ENCODE data around the gene SPRYD3. TPM values are rescaled to one million over a fixed set of nuclear protein-coding genes. Genes with fewer than 3 reads are reported as not detected.
A peak's percentile ranks its signal among the peaks of the same experiment; 100 is the strongest.

The SPRYD3 gene
- total and polyA plus RNA-seq, 2 experiments from 2014 or later = 4.3 to 5.4 TPM

DNA sequence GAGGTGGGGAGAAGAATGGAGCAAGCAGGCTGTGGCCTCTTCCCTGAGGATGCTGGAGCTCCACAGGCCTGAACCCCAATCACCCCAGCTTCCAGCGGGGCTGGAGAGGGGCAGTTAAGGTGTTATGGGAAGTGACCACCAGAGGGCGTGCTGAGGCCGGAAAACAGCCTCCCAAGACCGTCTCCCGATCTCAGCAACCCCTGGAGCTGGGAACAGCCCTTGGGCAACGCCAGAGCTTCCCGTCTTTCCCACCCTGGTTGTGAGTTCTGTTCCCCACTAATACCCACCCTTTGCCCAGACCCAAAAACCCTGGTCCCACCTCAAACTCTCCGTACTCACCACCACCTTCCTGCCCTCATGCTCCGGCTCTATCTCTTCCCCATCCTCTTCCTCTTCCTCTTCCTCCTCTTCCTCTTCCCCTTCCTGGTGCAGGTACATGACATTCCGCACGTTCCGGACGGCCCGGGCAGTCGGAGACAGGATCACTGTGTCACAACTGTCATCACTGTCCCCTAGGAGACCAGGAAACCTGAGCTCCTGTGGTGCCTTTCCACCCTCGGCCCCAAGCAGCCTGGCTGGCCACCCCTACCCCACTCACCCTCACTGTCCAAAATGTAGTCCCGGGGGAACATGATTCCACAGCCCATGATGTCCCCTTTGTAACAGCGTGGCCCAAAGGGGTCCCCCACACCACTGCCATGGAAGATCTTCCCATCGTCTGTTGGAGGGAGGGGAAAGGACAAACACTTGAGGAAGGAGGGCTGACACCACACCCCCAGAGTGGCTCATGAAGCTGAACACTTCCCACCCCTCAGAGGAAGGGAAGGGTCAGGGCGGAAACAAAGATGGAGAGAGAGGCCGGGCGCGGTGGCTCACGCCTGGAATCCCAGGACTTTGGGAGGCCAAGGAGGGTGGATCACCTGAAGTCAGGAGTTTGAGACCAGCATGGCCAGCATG, 12.9 kb downstream of the SPRYD3 start:
- Mint-ChIP-seq H3K27me3 (ENCODE audit: insufficient read depth, low read depth, poor library complexity) (peaks cover 19% of the 10 kb centered on the region), H3K4me1 (peaks cover 41% of the 10 kb centered on the region), H3K27ac (no peak overlapping the region), H3K36me3 (ENCODE audit: low read depth) (peaks cover 3% of the 10 kb centered on the region; the same call in 1 of the 3 replicates), H3K4me3 (no peak overlapping the region), H3K9me3 (no peaks in the 10 kb centered on the region)
- peak; percentile 90 for DNase-seq (ENCODE audit: low spot score)
- Histone ChIP-seq H2AFZ (no peak overlapping the region), H3K9me2 (ENCODE audit: insufficient read depth) (no peaks in the 10 kb centered on the region), H3K4me3 (no peak overlapping the region), H4K20me1 (replicated peaks; ENCODE audit: insufficient read depth) (no peaks in the 10 kb centered on the region), H3K4me1 (ENCODE audit: insufficient read depth) (peaks cover 15% of the 10 kb centered on the region), H3K27me3 (ENCODE audit: insufficient read depth) (0 out of 2 replicates have a peak, but pooled peaks cover 3% of the 10 kb centered on the region), H3K4me2 (no peak overlapping the region), H3K27ac (ENCODE audit: low read depth) (no peak overlapping the region), H3F3A (replicated peaks; ENCODE audit: low read depth) (no peaks in the 10 kb centered on the region), H3K36me3 (ENCODE audit: insufficient read depth) (no peaks in the 10 kb centered on the region; the same call in 1 of the 2 replicates), H3K79me2 (replicated peaks; ENCODE audit: insufficient read depth) (no peaks in the 10 kb centered on the region)
- peak; percentile 79 for ATAC-seq
- TF ChIP-seq, protein P1, sequence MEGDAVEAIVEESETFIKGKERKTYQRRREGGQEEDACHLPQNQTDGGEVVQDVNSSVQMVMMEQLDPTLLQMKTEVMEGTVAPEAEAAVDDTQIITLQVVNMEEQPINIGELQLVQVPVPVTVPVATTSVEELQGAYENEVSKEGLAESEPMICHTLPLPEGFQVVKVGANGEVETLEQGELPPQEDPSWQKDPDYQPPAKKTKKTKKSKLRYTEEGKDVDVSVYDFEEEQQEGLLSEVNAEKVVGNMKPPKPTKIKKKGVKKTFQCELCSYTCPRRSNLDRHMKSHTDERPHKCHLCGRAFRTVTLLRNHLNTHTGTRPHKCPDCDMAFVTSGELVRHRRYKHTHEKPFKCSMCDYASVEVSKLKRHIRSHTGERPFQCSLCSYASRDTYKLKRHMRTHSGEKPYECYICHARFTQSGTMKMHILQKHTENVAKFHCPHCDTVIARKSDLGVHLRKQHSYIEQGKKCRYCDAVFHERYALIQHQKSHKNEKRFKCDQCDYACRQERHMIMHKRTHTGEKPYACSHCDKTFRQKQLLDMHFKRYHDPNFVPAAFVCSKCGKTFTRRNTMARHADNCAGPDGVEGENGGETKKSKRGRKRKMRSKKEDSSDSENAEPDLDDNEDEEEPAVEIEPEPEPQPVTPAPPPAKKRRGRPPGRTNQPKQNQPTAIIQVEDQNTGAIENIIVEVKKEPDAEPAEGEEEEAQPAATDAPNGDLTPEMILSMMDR (conservative IDR thresholded peaks at IDR 0.05; ENCODE audit: low read depth in 2 of 2) = peak; percentile 79 to 96
- no peak for TF ChIP-seq ZNF114 (CRISPR knock-in tag; IDR thresholded peaks at IDR 0.05)

DNA sequence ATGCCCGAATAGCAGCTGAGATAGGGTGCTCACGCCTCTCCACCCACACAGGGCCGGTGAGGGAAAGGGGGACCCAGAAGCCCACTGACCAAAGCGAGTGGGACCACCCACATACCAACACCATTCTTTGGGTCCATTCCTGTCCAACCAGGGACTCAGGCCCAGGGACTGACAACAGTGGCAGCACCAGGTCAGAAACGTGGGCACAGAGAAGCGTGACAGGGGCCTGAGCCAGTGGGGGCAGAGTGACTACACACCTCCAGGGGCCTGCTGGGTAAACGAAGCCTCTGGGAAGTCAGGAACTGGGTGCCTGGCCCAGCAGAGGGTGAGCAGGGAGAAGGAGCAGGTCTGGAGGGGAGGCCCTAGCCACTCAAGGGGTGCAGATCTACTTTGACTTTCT, 13.7 kb downstream of the SPRYD3 start:
- H2AFZ ChIP-seq = no peak overlapping the region
- no peak for TF ChIP-seq POLR2AphosphoS5 (IDR thresholded peaks at IDR 0.05; ENCODE audit: low read depth)
- no peak for TF ChIP-seq EZH2phosphoT487 (IDR thresholded peaks at IDR 0.05; ENCODE audit: unreplicated experiment)
- no peak for TF ChIP-seq NANOG (IDR thresholded peaks at IDR 0.05; ENCODE audit: borderline replicate concordance)
- TF ChIP-seq, protein P2, sequence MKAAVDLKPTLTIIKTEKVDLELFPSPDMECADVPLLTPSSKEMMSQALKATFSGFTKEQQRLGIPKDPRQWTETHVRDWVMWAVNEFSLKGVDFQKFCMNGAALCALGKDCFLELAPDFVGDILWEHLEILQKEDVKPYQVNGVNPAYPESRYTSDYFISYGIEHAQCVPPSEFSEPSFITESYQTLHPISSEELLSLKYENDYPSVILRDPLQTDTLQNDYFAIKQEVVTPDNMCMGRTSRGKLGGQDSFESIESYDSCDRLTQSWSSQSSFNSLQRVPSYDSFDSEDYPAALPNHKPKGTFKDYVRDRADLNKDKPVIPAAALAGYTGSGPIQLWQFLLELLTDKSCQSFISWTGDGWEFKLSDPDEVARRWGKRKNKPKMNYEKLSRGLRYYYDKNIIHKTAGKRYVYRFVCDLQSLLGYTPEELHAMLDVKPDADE (IDR thresholded peaks at IDR 0.05) = no peak
- no peak for TF ChIP-seq CREB1 (CRISPR knock-in tag; IDR thresholded peaks at IDR 0.05; ENCODE audit: low read depth)
- no peak for DNase-seq (ENCODE audit: low spot score)

More for the DNA sequence above, 13.7 kb downstream of the SPRYD3 start:
- H3K27me3 ChIP-seq (ENCODE audit: insufficient read depth) = 0 out of 2 replicates have a peak, but pooled peaks cover 3% of the 10 kb centered on the region
- H3K4me2 ChIP-seq = no peak overlapping the region
- Mint-ChIP-seq H3K27ac (no peak overlapping the region), H3K4me3 (no peak overlapping the region), H3K36me3 (ENCODE audit: low read depth) (peaks cover 3% of the 10 kb centered on the region; the same call in 1 of the 3 replicates), H3K4me1 (peaks cover 35% of the 10 kb centered on the region), H3K9me3 (no peaks in the 10 kb centered on the region), H3K27me3 (ENCODE audit: insufficient read depth, low read depth, poor library complexity) (peaks cover 19% of the 10 kb centered on the region)
- H3K79me2 ChIP-seq (replicated peaks; ENCODE audit: insufficient read depth) = no peaks in the 10 kb centered on the region
- peaks cover 15% of the 10 kb centered on the region for H3K4me1 ChIP-seq (ENCODE audit: insufficient read depth)
- no peak for ATAC-seq
- H3F3A ChIP-seq (replicated peaks; ENCODE audit: low read depth) = no peaks in the 10 kb centered on the region
- no peaks in the 10 kb centered on the region; the same call in 1 of the 2 replicates for H3K36me3 ChIP-seq (ENCODE audit: insufficient read depth)
- no peak overlapping the region for H3K4me3 ChIP-seq
- no peak overlapping the region for H3K27ac ChIP-seq (ENCODE audit: low read depth)
- no peaks in the 10 kb centered on the region for H3K9me2 ChIP-seq (ENCODE audit: insufficient read depth)
- no peaks in the 10 kb centered on the region for H4K20me1 ChIP-seq (replicated peaks; ENCODE audit: insufficient read depth)

Measured in GM23338 (cell line).